Motor neuron (in vitro differentiated cells): ENCODE measurements around the gene SPATA2. TPM values are rescaled to one million over a fixed set of nuclear protein-coding genes. Genes with fewer than 3 reads are reported as not detected.

Experiments
- ATAC-seq, 8 experiments: fragments of 200-7000 bp; cut with Tn5 transposase; replicated peaks in 6 of 8; 2 replicates each; pipeline ENCODE4 v1.8.0; 2021; ENCODE audit warnings: mild to moderate bottlenecking in 8 of 8, moderate library complexity in 8 of 8
- H3K27ac ChIP-seq, 2 donors: fragments of 250-450 bp; sonication (Bioruptor Pico); 2 replicates each; pipeline ENCODE4 v1.9.0; 2021; ENCODE audit warnings: antibody characterized with exemption in 2 of 2, mild to moderate bottlenecking in 2 of 2, moderate library complexity in 1 of 2
- H3K4me1 ChIP-seq, 2 donors: fragments of 250-450 bp; sonication (Bioruptor Pico); replicated peaks in 1 of 2; 2 replicates each; pipeline ENCODE4 v1.6.1; 2021; ENCODE audit warnings: antibody characterized with exemption in 2 of 2, mild to moderate bottlenecking in 2 of 2, moderate library complexity in 1 of 2
- H3K4me3 ChIP-seq, 5 donors: fragments of 250-450 bp; sonication (Bioruptor Pico); 2 replicates each; pipeline ENCODE4 v1.9.0; 2021; ENCODE audit warnings: antibody characterized with exemption in 5 of 5, mild to moderate bottlenecking in 5 of 5, moderate library complexity in 4 of 5
- WGBS, 10 experiments: fragments of 450-650 bp; shearing (Covaris generic); methylation state at CpG; one replicate each; pipeline ENCODE4 v1.0.0; 2022; 5-methylcytosine and 5-hydroxymethylcytosine counted together
- in situ Hi-C, 9 experiments: fragments of 400-800 bp; cut with MboI; loops; one replicate each; pipeline ENCODE4 v1.15.0; 2021; ENCODE audit warnings: low sequenced_read_pairs in 9 of 9, low pct_unique_long_range_greater_than_20kb in 2 of 9; ENCODE audit not compliant: unreplicated experiment in 9 of 9
- total RNA-seq, 8 experiments: library from RNA; unstranded; fragments of 300-600 nt; gene quantifications; 2 replicates each; pipeline versions ENCODE4 v1.2.3 to v1.2.4, GENCODE V29; 2022

The SPATA2 gene
- total RNA-seq, 8 experiments from 2014 or later: 2.2 to 6.8 (median 4.6) TPM

GRCh38 chr20:49893242-49894072, 21.9 kb downstream of the SPATA2 start:
- WGBS, 10 experiments: 36 to 90% (median 70%) methylated on average over 2 to 9 of the region's 12 CpGs; no CpG with 5 or more reads in 1 of the 10 experiments
- Histone ChIP-seq H3K4me1 (peaks cover 38 to 42% of the 10 kb centered on the region in 2 donors), H3K4me3 (no peak overlapping the region), H3K27ac (no peak overlapping the region)
- in situ Hi-C loops: loop anchor here in 5 of 9 experiments (25.0 kb wide), 2 partner anchors 281 to 556 kb away; no protein-coding TSS in a partner anchor
- no peak for ATAC-seq

GRCh38 chr20:49892817-49893216, 22.5 kb downstream of the SPATA2 start:
- peak in 2 of 8 experiments; percentile 19 to 22 for ATAC-seq
- WGBS, 10 experiments: 20 to 95% (median 91%) methylated on average over 1 to 11 of the region's 11 CpGs; no CpG with 5 or more reads in 3 of the 10 experiments
- Histone ChIP-seq H3K27ac (no peak overlapping the region), H3K4me3 (no peak overlapping the region), H3K4me1 (peaks cover 42 to 46% of the 10 kb centered on the region in 2 donors)
- in situ Hi-C loops: loop anchor here in 5 of 9 experiments (25.0 kb wide), 2 partner anchors 281 to 556 kb away; no protein-coding TSS in a partner anchor

- H3K4me3 ChIP-seq: no peak overlapping the region
- no peak for ATAC-seq
- in situ Hi-C loops: loop anchor here in 5 of 9 experiments (25.0 kb wide), 2 partner anchors 280 to 555 kb away; no protein-coding TSS in a partner anchor
- H3K27ac ChIP-seq: peak overlapping the region in 1 of 2 donors; percentile 37
- H3K4me1 ChIP-seq: peaks cover 44 to 51% of the 10 kb centered on the region in 2 donors
- 67 to 87% (median 80%) methylated on average over 1 to 3 of the region's 9 CpGs; no CpG with 5 or more reads in 7 of the 10 experiments for WGBS, 10 experiments
These were observed 23.1 kb downstream of the SPATA2 start for GRCh38 chr20:49892260-49892659.

- in situ Hi-C loops: loop anchor here in 5 of 9 experiments (25.0 kb wide), 2 partner anchors 279 to 554 kb away; no protein-coding TSS in a partner anchor
- Histone ChIP-seq H3K4me3 (no peak overlapping the region), H3K4me1 (peaks cover 44 to 56% of the 10 kb centered on the region in 2 donors), H3K27ac (peak overlapping the region; percentile 36 to 43)
- peak in 2 of 8 experiments; percentile 1 to 2 for ATAC-seq
- WGBS, 10 experiments: 40 to 100% (median 73%) methylated on average over 1 to 4 of the region's 13 CpGs; no CpG with 5 or more reads in 4 of the 10 experiments
These were observed 23.7 kb downstream of the SPATA2 start for GRCh38 chr20:49891476-49892110.

GRCh38 chr20:49890471-49891361, 24.6 kb downstream of the SPATA2 start:
- in situ Hi-C loops: loop anchor here in 5 of 9 experiments (25.0 kb wide), 2 partner anchors 278 to 553 kb away; no protein-coding TSS in a partner anchor
- Histone ChIP-seq H3K27ac (peak overlapping the region; percentile 36 to 43), H3K4me1 (peaks cover 44 to 56% of the 10 kb centered on the region in 2 donors), H3K4me3 (no peak overlapping the region)
- peak in 5 of 8 experiments; percentile 68 to 84 (median 81) for ATAC-seq
- 20 to 100% (median 65%) methylated on average over 1 to 5 of the region's 21 CpGs; no CpG with 5 or more reads in 2 of the 10 experiments for WGBS, 10 experiments

- in situ Hi-C loops: loop anchor here in 5 of 9 experiments (25.0 kb wide), 2 partner anchors 278 to 553 kb away; no protein-coding TSS in a partner anchor
- Histone ChIP-seq H3K4me1 (peaks cover 44 to 56% of the 10 kb centered on the region in 2 donors), H3K4me3 (no peak overlapping the region), H3K27ac (no peak overlapping the region)
- 72 to 100% (median 89%) methylated on average over 1 to 4 of the region's 9 CpGs; no CpG with 5 or more reads in 6 of the 10 experiments for WGBS, 10 experiments
- ATAC-seq: no peak
These were observed 25.4 kb downstream of the SPATA2 start for GRCh38 chr20:49889935-49890333.

GRCh38 chr20:49889001-49889934, 26.1 kb downstream of the SPATA2 start:
- ATAC-seq: peak in 1 of 8 experiments; percentile 13
- peak overlapping the region; percentile 22 to 56 for H3K27ac ChIP-seq
- peaks cover 44 to 56% of the 10 kb centered on the region in 2 donors for H3K4me1 ChIP-seq
- 84 to 100% (median 90%) methylated on average over 1 to 7 of the region's 9 CpGs; no CpG with 5 or more reads in 4 of the 10 experiments for WGBS, 10 experiments
- in situ Hi-C loops: loop anchor here in 5 of 9 experiments (25.0 kb wide), 2 partner anchors 277 to 552 kb away; no protein-coding TSS in a partner anchor
- no peak overlapping the region for H3K4me3 ChIP-seq

- WGBS, 10 experiments: 0 to 82% (median 23%) methylated on average over 1 to 8 of the region's 18 CpGs; no CpG with 5 or more reads in 2 of the 10 experiments
- Histone ChIP-seq H3K4me1 (peaks cover 42 to 52% of the 10 kb centered on the region in 2 donors), H3K27ac (peak overlapping the region; percentile 22 to 56), H3K4me3 (no peak overlapping the region)
- in situ Hi-C loops: loop anchor here in 5 of 9 experiments (25.0 kb wide), 2 partner anchors 276 to 551 kb away; no protein-coding TSS in a partner anchor
- peak; percentile 59 to 81 (median 68) for ATAC-seq
These were observed 26.9 kb downstream of the SPATA2 start for GRCh38 chr20:49888212-49889000.

GRCh38 chr20:49887251-49888211, 27.8 kb downstream of the SPATA2 start:
- peak in 3 of 8 experiments; percentile 59 to 70 (median 63) for ATAC-seq

More at GRCh38 chr20:49887251-49888211, 27.8 kb downstream of the SPATA2 start:
- H3K4me1 ChIP-seq: peaks cover 35 to 43% of the 10 kb centered on the region in 2 donors
- WGBS, 10 experiments: 45 to 89% (median 78%) methylated on average over 2 to 13 of the region's 32 CpGs; no CpG with 5 or more reads in 5 of the 10 experiments
- H3K27ac ChIP-seq: peak overlapping the region; percentile 31 to 36
- in situ Hi-C loops: loop anchor here in 5 of 9 experiments (25.0 kb wide), 2 partner anchors 275 to 550 kb away; no protein-coding TSS in a partner anchor
- H3K4me3 ChIP-seq: no peak overlapping the region
